Left forelimb (tissue), 1 donor: ENCODE results near the gene ENKD1.
A peak's percentile ranks its signal among the peaks of the same experiment; 100 is the strongest.

Experiments used
- DNase-seq: peaks from one replicate; pipeline ENCODE4 v3.0.0-alpha.2; 2018; ENCODE audit warnings: low spot score

Gene ENKD1

DNA sequence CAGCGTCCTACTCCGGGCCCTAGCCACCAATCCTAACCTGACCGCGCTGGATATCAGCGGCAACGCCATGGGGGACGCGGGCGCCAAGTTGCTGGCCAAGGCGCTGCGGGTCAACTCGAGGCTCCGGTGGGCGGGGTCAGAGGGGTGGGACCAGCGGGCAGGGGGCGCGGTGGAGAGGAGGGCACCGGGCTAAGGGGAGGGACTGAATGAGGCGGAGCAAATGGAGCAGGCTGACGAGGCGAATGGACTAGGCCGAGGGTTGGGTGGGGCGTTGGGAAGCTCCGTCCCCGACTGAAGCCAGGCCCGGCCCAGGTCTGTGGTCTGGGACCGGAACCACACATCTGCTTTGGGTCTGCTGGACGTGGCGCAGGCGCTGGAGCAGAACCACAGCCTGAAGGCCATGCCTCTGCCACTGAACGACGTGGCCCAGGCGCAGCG, 17.0 kb downstream of the ENKD1 start:
- no peak for DNase-seq

DNA sequence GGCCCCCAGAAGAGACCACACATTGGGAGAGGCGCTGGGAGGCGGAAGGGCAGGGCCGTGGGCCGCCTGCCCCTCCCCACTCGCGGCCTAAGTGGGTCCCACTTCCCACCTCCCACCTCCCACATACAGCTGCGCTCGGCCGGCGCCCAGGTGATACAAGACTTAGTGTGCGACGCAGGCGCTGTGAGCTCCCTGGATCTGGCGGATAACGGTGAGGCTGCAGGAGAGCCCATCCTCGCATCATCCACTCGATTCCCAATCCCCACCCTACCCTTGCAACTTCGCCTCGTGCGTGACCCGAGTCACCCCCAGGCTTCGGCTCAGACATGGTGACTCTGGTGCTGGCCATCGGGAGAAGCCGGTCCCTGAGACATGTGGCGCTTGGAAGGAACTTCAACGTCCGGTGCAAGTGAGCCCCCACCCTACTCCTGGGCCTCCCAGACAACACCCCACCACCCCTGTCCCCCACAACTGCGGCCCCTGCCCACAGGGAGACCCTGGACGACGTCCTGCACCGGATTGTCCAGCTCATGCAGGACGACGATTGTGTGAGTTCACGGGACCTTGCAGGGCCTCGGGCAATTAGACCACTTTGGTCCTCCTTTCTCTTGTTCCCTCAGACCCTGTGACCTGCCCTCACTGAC, 17.7 kb downstream of the ENKD1 start:
- DNase-seq = no peak

DNA sequence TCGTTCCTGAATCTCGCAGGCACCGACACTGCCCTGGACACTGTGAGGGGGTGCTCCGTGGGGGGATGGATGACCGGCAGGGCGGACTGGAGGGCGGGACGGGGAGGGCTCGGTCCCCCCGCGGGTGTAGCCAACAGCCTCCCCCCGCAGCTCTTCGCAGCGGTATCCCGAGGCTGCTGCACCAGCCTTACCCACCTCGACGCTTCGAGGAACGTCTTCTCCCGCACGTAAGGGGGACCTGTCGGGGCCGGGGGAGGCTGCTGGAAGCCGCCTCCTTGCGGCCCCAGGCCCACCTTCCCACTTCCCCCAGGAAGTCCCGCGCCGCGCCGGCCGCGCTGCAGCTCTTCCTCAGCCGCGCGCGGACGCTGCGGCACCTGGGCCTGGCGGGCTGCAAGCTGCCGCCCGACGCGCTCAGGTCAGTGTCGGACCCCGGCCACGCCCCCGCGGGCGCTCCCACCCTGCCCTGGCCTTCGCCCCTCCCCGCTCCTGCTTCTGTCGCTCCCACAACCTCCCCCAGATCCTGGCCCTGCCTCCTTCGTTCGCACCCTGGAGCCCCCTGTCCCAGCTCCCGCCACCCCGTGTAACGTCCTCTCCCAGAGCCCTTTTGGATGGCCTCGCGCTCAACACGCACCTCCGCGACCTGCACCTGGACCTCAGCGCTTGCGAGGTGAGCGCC, 18.3 kb downstream of the ENKD1 start:
- DNase-seq = no peak

DNA sequence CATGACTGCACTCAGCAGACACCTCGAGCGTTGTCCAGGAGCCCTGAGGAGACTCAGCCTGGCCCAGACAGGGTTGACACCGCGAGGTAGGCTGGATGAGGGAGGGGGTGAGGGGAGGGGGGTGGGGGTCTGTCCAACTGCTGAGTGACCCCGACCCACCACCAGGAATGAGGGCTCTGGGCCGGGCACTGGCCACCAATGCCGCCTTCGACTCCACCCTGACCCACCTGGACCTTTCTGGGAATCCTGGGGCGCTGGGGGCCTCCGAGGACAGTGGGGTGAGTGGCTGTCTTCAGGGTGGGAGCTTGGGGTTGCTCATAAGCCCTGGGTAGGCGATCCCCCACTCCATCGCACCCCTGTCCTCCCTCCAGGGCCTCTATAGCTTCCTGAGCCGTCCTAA, 18.9 kb downstream of the ENKD1 start:
- DNase-seq = no peak

- no peak for DNase-seq
Measured at GRCh38 chr16:67647111-67647651, 19.4 kb downstream of the ENKD1 start.

- no peak for DNase-seq
Measured at GRCh38 chr16:67645397-67646121, 21.0 kb downstream of the ENKD1 start.

DNA sequence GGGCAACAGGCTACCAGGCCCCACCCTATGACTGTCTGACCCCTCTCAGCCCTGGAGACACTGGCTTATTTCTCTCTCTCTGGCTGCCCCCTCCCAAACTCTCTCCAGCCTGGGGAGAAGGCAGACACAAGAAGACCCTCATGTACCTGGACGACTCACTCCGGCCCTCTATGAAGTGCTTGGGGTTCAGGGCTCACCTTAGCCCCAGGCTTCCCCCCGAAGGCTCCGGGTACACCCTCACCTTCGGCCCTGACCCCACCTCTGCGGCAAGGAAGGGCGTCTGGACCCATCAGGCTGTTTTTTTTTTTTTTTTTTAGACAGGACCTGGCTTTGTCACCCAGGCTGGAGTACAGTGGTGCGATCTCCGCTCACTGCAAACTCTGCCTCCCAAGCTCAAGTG, 22.5 kb downstream of the ENKD1 start:
- DNase-seq = no peak

- DNase-seq = peak; percentile 65
Measured at GRCh38 chr16:67641779-67642708, 24.5 kb downstream of the ENKD1 start.

GRCh38 chr16:67637625-67638024, 28.9 kb downstream of the ENKD1 start:
- no peak for DNase-seq

- no peak for DNase-seq
Measured at GRCh38 chr16:67636713-67637112, 29.8 kb downstream of the ENKD1 start.

DNA sequence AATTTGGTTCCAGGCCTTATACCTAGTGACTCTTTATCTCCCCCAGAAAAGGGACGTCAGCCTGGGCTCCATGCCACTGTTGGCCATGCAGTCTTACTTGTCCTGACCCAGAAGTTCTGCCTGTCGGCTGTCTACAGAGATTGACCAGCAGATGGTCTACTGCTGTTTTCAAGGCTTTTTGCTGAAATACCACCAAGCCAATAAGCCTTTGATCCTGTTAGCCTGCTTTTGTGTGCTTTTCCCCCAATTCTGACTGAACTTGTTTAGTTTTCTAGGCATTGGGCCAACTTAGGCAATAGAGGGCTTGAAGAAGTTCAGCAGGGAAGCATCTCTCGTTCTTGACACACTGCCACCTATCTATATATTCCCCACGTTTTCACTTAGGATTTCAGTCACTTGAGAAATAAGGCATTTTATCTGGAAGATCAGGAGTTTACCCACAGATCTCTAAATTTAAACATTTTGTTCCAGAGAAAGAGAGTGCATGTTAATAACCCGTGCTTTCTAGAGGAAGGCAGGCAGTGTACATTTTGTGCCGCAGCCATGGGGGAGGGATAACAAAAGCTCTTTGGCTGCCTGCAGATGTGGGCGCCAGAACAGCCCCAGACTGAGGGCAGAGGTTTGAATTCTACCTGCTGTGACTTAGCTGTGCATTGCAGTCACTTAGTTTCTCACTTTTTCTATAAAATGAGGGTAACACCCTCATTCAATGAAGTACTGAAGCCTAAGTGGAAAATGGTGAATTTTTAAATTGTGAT, 34.0 kb downstream of the ENKD1 start:
- no peak for DNase-seq

- no peak for DNase-seq
Measured at GRCh38 chr16:67628216-67628615, 38.3 kb downstream of the ENKD1 start.

DNA sequence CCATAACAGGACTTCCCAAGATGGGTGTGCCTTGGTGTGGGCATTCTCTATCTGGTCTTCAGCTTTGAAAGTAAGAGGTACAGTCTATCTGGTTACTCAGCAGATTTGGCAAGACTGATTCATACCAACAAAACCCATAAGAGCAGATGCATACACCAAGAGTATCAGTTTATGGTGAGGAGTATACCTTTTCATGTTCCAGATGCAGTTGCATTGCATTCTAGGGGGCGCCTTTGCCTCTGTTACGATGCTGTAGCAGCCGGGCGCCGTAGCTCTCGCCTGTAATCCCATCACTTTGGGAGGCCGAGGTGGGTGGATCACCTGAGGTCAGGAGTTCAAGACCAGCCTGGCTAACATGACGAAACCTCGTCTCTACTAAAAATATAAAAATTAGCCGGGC, 52.7 kb downstream of the ENKD1 start:
- no peak for DNase-seq
